AG04450 (cell line): ENCODE results near the gene RNF121. TPM values are rescaled to one million over a fixed set of nuclear protein-coding genes. Genes with fewer than 3 reads are reported as not detected.

Experiments
- CTCF ChIA-PET: fragments of 300-600, 350-600 bp; formaldehyde crosslinking; extraction: SDS; loops from one replicate; lab custom pipeline; 2022; ENCODE audit warnings: antibody characterized with exemption, inconsistent platforms; lab: Charles Lee
- POLR2A ChIA-PET: fragments of 350-600 bp; formaldehyde crosslinking; extraction: SDS; loops from one replicate; lab custom pipeline; 2021; ENCODE audit warnings: antibody characterized with exemption, inconsistent platforms; lab: Yijun Ruan, JAX
- DNase-seq: peaks from one replicate; pipeline ENCODE4 v3.0.0-alpha.2; 2011; ENCODE audit warnings: low read depth, low spot score
- H3K27ac ChIP-seq: one replicate; pipeline ENCODE4 v1.5.1; 2012; ENCODE audit warnings: low read depth, low read length, control low read depth
- H3K27me3 ChIP-seq: one replicate; pipeline ENCODE4 v1.6.0; 2012; ENCODE audit warnings: low read length; ENCODE audit not compliant: control insufficient read depth, insufficient read depth
- H3K4me3 ChIP-seq: 2 replicates; pipeline ENCODE4 v1.5.1; 2011; ENCODE audit warnings: mild to moderate bottlenecking, low read depth, low read length, control low read depth
- H3K9me3 ChIP-seq: 2 replicates; pipeline ENCODE4 v1.5.1; 2012; ENCODE audit warnings: low read length; ENCODE audit not compliant: control insufficient read depth, insufficient read depth
- polyA plus RNA-seq: library from polyadenylated mRNA; depleted of rRNA; stranded (reverse); fragments of >200 nt; gene quantifications from 2 replicates; pipeline ENCODE4 v1.2.3, GENCODE V29; 2011
- TF ChIP-seq, protein P1 (sequence below): IDR thresholded peaks from 2 replicates; pipeline ENCODE4 v1.5.1; 2011; ENCODE audit warnings: low read depth, low read length, control low read depth, inconsistent platforms

The RNF121 gene
- polyA plus RNA-seq, 1 experiment = 47.8 TPM

DNA sequence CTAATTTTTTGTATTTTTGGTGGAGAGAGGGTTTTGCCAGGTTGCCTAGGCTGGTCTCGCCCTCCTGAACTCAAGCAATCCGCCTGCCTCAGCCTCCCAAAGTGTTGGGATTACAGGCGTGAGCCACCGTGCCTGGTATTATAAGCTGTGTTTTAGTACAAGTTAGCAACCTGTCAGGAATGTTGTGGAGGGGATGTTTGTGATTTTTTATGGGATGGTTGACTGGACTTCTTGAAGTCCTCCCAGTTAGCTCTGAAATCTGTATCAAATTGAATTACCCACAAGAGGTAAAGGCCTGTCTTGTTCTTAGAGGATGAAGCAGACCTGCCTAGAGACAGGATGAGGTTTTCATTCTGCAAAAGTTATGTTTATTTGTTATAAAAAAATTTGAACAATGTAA, 35.8 kb downstream of the RNF121 start:
- H3K27ac ChIP-seq = no peak overlapping the region
- ChIA-PET POLR2A (no interaction called here), CTCF (interaction anchor here (1.0 kb wide), 2 partner anchors 13 to 18 kb away, joined by 3 to 5 read pairs; no protein-coding TSS in a partner anchor)
- H3K9me3 ChIP-seq = no peaks in the 10 kb centered on the region
- TF ChIP-seq, protein P1, sequence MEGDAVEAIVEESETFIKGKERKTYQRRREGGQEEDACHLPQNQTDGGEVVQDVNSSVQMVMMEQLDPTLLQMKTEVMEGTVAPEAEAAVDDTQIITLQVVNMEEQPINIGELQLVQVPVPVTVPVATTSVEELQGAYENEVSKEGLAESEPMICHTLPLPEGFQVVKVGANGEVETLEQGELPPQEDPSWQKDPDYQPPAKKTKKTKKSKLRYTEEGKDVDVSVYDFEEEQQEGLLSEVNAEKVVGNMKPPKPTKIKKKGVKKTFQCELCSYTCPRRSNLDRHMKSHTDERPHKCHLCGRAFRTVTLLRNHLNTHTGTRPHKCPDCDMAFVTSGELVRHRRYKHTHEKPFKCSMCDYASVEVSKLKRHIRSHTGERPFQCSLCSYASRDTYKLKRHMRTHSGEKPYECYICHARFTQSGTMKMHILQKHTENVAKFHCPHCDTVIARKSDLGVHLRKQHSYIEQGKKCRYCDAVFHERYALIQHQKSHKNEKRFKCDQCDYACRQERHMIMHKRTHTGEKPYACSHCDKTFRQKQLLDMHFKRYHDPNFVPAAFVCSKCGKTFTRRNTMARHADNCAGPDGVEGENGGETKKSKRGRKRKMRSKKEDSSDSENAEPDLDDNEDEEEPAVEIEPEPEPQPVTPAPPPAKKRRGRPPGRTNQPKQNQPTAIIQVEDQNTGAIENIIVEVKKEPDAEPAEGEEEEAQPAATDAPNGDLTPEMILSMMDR = no peak
- H3K4me3 ChIP-seq = no peak overlapping the region
- H3K27me3 ChIP-seq = no peaks in the 10 kb centered on the region
- no peak for DNase-seq

GRCh38 chr11:71971680-71972079, 42.8 kb downstream of the RNF121 start:
- Histone ChIP-seq H3K27me3 (no peaks in the 10 kb centered on the region), H3K4me3 (no peak overlapping the region), H3K9me3 (no peaks in the 10 kb centered on the region), H3K27ac (no peak overlapping the region)
- TF ChIP-seq, protein P1 = no peak
- ChIA-PET CTCF (interaction anchor here (1.3 kb wide), 1 partner anchor 211 kb away, joined by 3 read pairs; no protein-coding TSS in a partner anchor), POLR2A (no interaction called here)
- DNase-seq = no peak

GRCh38 chr11:71976551-71976950, 47.7 kb downstream of the RNF121 start:
- H3K4me3 ChIP-seq = no peak overlapping the region
- H3K27ac ChIP-seq = no peak overlapping the region
- TF ChIP-seq, protein P1 = no peak
- POLR2A ChIA-PET = no interaction called here
- CTCF ChIA-PET = interaction anchor here (0.7 to 4.2 kb wide), 20 partner anchors 8 to 473 kb away, joined by 3 to 53 read pairs (median 6); partner anchors contain the start of gene IL18BP
- H3K27me3 ChIP-seq = no peaks in the 10 kb centered on the region
- H3K9me3 ChIP-seq = no peaks in the 10 kb centered on the region
- DNase-seq = no peak

DNA sequence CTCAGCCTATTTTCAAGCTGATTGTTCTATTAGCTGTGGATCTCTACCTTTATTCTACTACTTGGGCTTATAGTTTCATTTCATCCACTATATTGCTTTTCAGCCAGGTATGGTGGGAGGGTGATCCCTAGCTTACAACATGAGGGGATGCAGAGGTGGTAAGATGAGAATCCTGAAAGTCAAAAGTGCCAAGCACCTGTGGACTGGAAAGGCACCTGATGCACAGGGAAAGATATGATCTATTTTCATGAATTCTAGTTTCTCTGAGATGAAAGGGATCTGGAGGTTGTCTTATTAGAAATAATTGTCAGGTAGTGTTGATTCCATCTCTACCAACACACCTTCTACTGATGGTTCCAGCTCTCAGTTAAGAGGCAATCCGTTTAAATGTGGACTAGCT, 48.2 kb downstream of the RNF121 start:
- H3K9me3 ChIP-seq = no peaks in the 10 kb centered on the region

More for the DNA sequence above, 48.2 kb downstream of the RNF121 start:
- Histone ChIP-seq H3K27ac (no peak overlapping the region), H3K27me3 (no peaks in the 10 kb centered on the region), H3K4me3 (no peak overlapping the region)
- ChIA-PET POLR2A (no interaction called here), CTCF (interaction anchor here (0.6 to 4.2 kb wide), 28 partner anchors 9 to 472 kb away, joined by 3 to 53 read pairs (median 5); partner anchors contain the start of genes CLPB and IL18BP)
- DNase-seq = no peak
- TF ChIP-seq, protein P1 = no peak
